ENCODE data around the gene SVOPL.
"Not testable (repeated sequence)": the region's sequence is repeated elsewhere in the genome, so short reads cannot be mapped to it uniquely, and the experiment has no call there.

Gene SVOPL

DNA sequence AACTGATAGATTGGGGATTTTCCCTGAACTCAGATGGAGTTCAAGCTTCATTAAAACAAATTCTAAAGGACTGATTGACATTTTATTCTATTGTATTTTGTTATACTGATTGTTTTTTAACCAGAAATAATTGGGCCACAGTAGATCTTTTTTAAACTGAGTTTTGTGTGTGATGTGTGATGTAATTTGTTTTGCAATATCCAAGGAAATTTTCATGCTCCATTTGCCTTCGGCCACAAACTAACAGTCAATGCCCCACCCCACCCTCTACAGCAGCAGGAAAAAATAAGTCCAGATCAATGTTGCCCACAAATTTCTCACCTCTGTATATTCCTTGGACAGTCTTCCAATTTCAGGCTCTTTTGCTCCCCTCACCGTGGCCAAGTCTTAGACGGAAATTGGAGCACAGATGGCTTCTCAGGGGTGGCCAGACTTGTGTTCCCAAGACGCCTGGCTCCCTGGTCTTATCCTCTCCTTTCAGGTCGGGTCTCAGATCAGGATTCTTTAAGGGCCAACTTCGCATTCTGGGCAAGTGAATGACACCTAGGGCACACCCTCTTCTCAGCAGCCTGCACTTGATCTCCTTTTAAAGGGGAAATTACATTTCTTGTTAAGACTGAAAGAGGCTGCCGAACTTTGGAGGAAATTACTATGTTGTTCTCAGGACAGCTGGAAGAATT is at the start of gene SVOPL:
Gene SVOPL, minus strand, starts transcription at position 506 of the 680 bp plus-strand sequence. CDS start 22,317 bp downstream, outside the sequence.
- DNase-seq, result no peak

- no peak for DNase-seq
Measured at GRCh38 chr7:138750473-138750872, 49.3 kb upstream of the SVOPL start.

- DNase-seq, result no peak
Measured at GRCh38 chr7:138749960-138750359, 48.8 kb upstream of the SVOPL start.

- no peak for DNase-seq
Measured at GRCh38 chr7:138748666-138749065, 47.5 kb upstream of the SVOPL start.

GRCh38 chr7:138746073-138746472 is 44.9 kb upstream of the SVOPL start:
- no peak for DNase-seq

- DNase-seq, result no peak
Measured at GRCh38 chr7:138745189-138745588, 44.0 kb upstream of the SVOPL start.

GRCh38 chr7:138741453-138741735 is 40.2 kb upstream of the SVOPL start:
- no peak for DNase-seq

DNA sequence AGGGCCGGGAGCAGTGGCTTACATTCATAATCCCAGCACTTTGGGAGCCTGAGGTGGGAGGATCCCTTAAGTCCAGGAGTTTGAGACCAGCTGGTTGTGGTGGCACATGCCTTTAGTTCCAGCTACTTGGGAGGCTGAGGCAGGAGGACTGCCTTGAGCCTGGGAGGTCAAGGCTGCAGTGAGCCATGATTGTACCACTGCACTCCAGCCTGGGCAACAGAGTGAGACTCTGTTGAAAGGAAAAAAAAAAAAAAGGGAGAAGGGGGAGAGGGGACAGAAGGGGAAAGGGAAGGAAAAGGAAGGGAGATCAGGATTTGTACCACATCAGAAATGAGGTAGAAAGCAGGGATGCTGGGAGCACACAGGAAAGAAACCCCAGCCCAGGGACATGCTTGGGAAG is 38.7 kb upstream of the SVOPL start:
- DNase-seq, result no peak

DNA sequence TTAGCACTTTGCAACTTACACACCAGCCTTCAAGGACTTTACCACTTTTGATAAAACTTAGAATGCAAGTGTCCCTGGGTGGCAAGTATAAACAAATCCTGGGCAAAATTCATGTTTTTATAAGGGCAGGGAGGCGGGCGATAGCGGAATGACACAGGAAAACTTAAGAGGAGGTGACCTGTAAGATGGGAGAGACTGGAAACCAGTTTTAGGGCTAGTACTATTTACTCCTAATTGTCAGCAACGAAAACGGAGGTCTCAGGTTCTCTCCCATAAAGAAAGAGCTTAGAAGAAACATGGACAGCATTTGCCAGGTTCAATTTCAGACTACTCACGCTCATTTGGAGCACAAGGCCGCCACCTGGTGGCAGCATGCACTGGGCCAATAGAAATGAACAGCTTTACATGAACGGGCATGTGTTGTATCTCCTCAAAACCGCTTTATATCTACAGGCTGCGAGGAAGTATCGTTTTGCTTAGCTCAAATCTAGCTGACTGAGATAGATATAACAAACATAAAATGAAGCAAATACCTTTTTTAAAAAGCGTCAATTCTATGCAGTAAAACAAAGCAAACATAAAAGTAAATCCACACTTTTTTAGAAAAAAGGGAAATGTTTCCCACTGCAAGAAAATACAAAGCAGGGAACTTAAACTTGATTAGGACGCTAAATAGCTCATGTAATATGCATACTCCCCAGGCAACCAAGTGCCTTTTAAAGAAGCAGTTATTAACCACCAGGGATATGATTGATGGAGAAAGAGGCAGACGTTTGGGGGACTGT is 37.6 kb upstream of the SVOPL start:
- DNase-seq, result peak; percentile 50 to 76

DNA sequence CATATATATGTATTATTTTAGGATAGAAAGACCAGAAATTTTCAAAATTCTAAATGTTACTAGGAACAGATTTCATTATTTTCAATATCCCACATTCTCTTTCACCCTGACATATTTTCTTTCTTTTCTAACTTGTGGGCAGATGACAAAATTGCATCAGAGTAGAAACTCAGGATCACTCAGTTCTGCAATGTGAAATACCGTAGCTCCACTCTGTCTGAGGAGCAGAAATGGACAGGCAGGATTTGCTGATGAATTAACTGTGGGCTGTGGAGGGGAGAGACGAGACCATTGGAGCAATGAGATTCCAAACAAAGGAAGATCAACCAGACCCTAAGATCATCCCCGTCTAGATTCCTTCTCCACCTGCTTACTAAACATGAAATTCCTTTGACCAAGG is 37.0 kb upstream of the SVOPL start:
- no peak for DNase-seq

- DNase-seq, result no peak
Measured at GRCh38 chr7:138735399-138735798, 34.2 kb upstream of the SVOPL start.

- not testable (repeated sequence) for DNase-seq
Measured at GRCh38 chr7:138731733-138732132, 30.6 kb upstream of the SVOPL start.

DNA sequence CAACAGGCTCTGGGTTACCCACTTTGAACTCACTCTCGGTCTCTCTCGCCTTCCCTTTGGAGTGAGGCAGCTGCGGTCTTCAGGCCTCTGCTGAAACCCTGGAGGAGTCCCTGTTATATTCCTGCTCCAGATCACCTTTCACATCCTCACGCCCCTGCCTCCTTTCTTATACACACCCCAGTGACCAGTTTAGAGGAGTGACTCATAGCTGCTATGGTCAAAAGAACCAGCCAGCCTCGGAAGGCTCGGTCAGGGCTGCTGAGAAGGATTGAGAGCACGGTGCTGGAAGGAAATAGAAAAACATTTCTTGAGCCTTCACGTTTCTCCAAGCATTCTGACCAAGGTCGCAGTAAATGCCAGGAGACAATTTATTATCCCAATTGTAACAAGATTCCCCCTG is 28.3 kb upstream of the SVOPL start:
- no peak for DNase-seq

GRCh38 chr7:138727336-138728099 is 26.4 kb upstream of the SVOPL start:
- no peak for DNase-seq

DNA sequence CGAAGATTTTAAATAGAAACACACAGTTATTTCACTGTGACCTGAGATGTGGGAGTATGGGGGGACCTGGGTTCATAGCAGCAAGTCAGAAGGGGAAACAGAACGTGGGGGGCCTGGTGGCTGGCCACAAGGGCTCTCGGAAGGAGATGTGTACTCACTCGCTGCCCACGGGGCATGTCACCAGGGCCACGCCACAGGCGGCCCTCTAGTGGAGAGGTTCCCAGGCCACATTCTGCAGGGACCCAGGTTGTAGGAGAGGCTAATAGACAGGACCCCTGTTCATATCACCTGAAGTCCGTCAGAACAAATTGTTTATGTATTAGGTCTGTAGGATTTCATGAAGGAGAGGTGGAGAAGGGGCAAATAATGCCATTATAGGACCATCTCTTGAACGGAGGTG is 25.1 kb upstream of the SVOPL start:
- DNase-seq, result no peak

- no peak for DNase-seq
Measured at GRCh38 chr7:138720286-138720685, 19.1 kb upstream of the SVOPL start.

DNA sequence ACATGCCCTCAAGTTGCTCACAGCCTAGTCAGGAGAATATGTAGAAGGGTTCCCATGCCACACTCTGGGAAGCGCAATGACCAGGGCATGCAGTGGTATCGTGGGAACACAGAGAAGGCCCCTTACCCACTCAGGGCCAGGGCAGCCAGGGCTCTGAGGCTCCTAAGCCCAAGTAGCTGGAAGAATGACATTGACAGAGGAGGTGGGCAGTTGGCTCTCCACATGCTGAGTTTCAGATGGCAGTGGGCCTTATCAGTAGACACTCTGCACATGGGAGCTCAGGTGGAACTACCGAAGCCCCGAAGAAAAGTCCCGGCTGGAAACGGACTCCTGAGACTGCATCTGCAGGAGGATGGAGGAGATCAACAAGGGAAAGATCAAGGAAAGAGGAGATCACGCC is 15.7 kb upstream of the SVOPL start:
- no peak for DNase-seq

DNA sequence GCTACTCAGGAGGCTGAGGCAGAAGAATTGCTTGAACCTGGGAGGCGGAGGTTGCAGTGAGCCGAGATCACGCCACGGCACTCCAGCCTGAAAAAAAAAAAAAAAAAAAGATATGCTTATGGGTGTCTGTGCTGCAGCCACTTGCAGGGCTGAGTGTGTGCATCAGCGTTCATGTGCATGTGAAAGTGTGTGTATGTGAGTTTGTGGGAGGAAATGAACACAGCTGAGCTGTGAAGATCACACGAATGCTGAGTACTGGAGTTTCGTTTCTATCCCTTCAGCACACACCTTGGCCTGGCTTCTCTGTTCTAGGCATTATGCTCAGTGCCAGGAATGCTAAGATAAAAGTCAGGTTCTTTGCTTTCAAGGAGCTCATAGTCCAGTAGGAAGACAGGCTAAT is 12.0 kb upstream of the SVOPL start:
- no peak for DNase-seq

DNA sequence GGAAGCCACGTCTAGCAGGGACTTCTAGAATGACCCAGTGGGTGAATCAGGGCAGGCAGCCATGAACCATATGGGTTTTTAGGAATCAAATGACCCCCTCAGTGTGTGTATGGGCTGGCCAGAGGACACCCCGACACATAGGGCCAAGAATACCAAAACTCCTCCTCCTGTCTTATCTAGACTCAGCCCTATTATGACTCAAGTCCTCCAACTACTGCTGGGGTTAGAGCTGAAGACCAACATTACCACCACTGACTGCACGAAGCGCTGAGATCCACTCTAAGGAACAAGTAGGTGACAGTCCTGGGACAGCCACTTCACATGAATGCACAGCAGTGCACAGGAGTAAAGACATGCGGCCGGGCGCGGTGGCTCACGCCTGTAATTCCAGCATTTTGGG is 11.5 kb upstream of the SVOPL start:
- no peak for DNase-seq

- no peak for DNase-seq
Measured at GRCh38 chr7:138710536-138711385, 9.6 kb upstream of the SVOPL start.

DNA sequence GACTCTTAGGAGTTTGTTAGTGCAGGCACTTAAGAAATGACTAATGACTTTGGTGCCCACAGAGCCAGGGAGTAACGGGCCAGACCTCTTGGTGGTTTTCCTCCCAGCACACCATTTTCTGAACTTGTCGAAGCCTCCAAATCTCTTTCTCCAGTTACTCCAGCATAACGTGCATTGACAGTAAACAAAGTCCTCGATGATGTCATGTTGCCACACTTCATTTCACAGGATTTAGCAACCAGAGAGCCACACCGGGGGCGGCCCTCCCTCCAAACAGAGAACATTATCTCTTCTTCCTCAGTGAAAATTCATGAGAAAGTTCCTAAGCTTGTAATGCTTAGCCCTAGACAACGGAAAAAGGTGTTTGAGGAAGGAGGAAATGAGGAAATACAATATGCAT is 4.0 kb upstream of the SVOPL start:
- no peak for DNase-seq

DNA sequence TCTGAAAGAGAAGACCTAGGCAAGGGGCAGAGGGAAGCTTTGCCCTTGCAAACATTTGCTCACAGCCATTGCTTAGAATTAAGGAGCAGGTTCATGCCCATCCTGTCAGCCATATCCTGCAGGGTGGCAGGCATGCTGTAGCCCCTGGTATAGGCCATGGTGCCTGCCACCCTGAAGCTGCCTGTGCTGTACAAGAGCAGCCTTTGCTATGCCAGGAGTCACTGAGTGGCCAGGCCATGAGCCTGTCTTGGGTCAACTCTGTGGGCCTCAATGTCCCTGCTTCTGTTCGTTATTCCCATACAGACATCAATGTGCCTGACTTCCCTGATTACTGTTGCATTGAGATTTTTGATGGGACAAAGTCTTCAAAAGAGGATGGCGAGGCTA is 368 bp upstream of the SVOPL start:
- no peak for DNase-seq

DNA sequence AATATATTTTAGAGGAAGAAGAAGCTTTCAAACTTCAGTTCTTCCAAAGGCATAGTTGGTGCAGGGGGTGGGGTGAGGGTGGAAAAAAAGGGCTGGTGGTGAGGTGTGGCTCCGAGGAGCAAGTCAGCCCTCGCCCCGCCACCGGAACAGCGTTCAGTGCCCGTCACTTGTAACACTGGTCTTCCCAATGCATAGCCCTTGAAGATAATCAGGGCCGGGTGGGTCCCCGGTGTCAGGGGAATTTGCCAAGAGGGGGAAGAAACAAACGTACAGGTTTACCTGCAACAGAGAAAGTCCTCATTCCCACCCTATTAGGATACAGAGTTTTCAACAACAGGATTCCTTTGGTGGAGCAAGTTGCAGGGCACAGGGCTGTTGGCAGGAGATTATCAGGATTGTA is 1.5 kb downstream of the SVOPL start:
- no peak for DNase-seq

Measured in SW 1271 (cell line).